HCT116 (cell line): ENCODE data around the gene KREMEN2. TPM values are rescaled to one million over a fixed set of nuclear protein-coding genes. Genes with fewer than 3 reads are reported as not detected.
"Not testable (repeated sequence)": the region's sequence is repeated elsewhere in the genome, so short reads cannot be mapped to it uniquely, and the experiment has no call there.

Source experiments
- ATAC-seq: fragments of 200-7000 bp; cut with Tn5 transposase; 2 replicates; pipeline ENCODE4 v1.9.1; 2020; ENCODE audit warnings: mild to moderate bottlenecking, moderate library complexity
- BruUV-seq: library from RNA; stranded (reverse); fragments of 400-500 nt; replicated peaks from 2 replicates; lab custom pipeline; 2021; lab: Mats Ljungman, UMichigan
- CTCF ChIA-PET: fragments of 300-600 bp; sonication (Branson Sonifier 250); formaldehyde crosslinking; loops from one replicate; lab custom pipeline; 2021; ENCODE audit warnings: antibody characterized with exemption; lab: Charles Lee
- POLR2A ChIA-PET: fragments of 300-600, 350-600 bp; sonication (Branson Sonifier 250); formaldehyde crosslinking; loops from one replicate; lab custom pipeline; 2021; ENCODE audit warnings: antibody characterized with exemption; lab: Charles Lee
- RAD21 ChIA-PET, 2 experiments: fragments of 300-600 bp; sonication (Branson Sonifier 250); formaldehyde crosslinking; loops; one replicate each; lab custom pipeline; 2023; ENCODE audit warnings: low total read pairs in 2 of 2; ENCODE audit not compliant: uncharacterized antibody in 2 of 2, unreplicated experiment in 2 of 2, low non-redundant PET in 1 of 2; lab: Charles Lee
- DNase-seq: peaks from one replicate; pipeline ENCODE4 v3.0.0-alpha.2; 2010; ENCODE audit warnings: low read depth, low spot score
- H2AFZ ChIP-seq: fragments of 200-600 bp; shearing (Covaris generic), sonication (generic); 2 replicates; pipeline ENCODE4 v1.6.1; 2017; ENCODE audit warnings: low read depth, mixed run types, mixed read lengths, antibody characterized with exemption, low read length; ENCODE audit not compliant: poor library complexity, severe bottlenecking
- H3K27ac ChIP-seq: 2 replicates; pipeline ENCODE4 v1.5.1; 2012; ENCODE audit warnings: low read depth, low read length
- H3K27me3 ChIP-seq: fragments of 200-600 bp; sonication (generic); 2 replicates; pipeline ENCODE4 v1.6.1; 2016; ENCODE audit warnings: mixed run types, low read length, mixed read lengths; ENCODE audit not compliant: insufficient read depth
- H3K36me3 ChIP-seq, 2 experiments: fragments of 200-500 bp in 1 of 2; fragments of 200-600 bp in 1 of 2; sonication (Bioruptor generic) in 1 of 2; sonication (generic) in 1 of 2; 2 replicates each; pipeline versions ENCODE4 v1.5.1 to v1.6.1; 2014 to 2016; ENCODE audit warnings: low read length in 2 of 2, inconsistent platforms in 1 of 2, mixed read lengths in 1 of 2, mixed run types in 1 of 2; ENCODE audit not compliant: insufficient read depth in 2 of 2, control insufficient read depth in 1 of 2
- H3K4me1 ChIP-seq, 2 experiments: fragments of 200-600 bp in 1 of 2; sonication (generic) in 1 of 2; 2 replicates each; pipeline versions ENCODE4 v1.5.1 to v1.6.1; 2012 to 2017; ENCODE audit warnings: low read length in 2 of 2, inconsistent platforms in 1 of 2, mild to moderate bottlenecking in 1 of 2, mixed read lengths in 1 of 2, mixed run types in 1 of 2, moderate library complexity in 1 of 2; ENCODE audit not compliant: insufficient read depth in 2 of 2, control insufficient read depth in 1 of 2
- H3K4me2 ChIP-seq: fragments of 200-600 bp; sonication (generic); 2 replicates; pipeline ENCODE4 v1.6.1; 2017; ENCODE audit warnings: mixed run types, low read length, mixed read lengths
- H3K4me3 ChIP-seq, 2 experiments: fragments of 200-600 bp in 1 of 2; sonication (generic) in 1 of 2; replicated peaks in 1 of 2; 2 replicates each; pipeline ENCODE4 v1.5.1; 2011 to 2016; ENCODE audit warnings: low read length in 2 of 2, control low read depth in 1 of 2, low read depth in 1 of 2, mild to moderate bottlenecking in 1 of 2, mixed read lengths in 1 of 2, mixed run types in 1 of 2
- H3K79me2 ChIP-seq: fragments of 200-600 bp; sonication (generic); 2 replicates; pipeline ENCODE4 v1.6.1; 2017; ENCODE audit warnings: mild to moderate bottlenecking, mixed run types, low read length, moderate library complexity, mixed read lengths; ENCODE audit not compliant: insufficient read depth
- H3K9ac ChIP-seq: fragments of 200-600 bp; sonication (generic); 2 replicates; pipeline ENCODE4 v1.6.1; 2016; ENCODE audit warnings: low read length, mixed read lengths
- H3K9me2 ChIP-seq: fragments of 200-600 bp; sonication (generic), shearing (Covaris generic); 2 replicates; pipeline ENCODE4 v1.6.1; 2017; ENCODE audit warnings: mixed run types, mild to moderate bottlenecking, moderate library complexity; ENCODE audit not compliant: insufficient read depth
- H3K9me3 ChIP-seq, 2 experiments: fragments of 200-500 bp in 1 of 2; fragments of 200-600 bp in 1 of 2; sonication (Bioruptor generic) in 1 of 2; sonication (generic) in 1 of 2; 2 replicates each; pipeline ENCODE4 v1.6.1; 2014 to 2017; ENCODE audit warnings: low read length in 2 of 2, mixed read lengths in 2 of 2, inconsistent platforms in 1 of 2, low read depth in 1 of 2, mild to moderate bottlenecking in 1 of 2, mixed run types in 1 of 2, moderate library complexity in 1 of 2; ENCODE audit not compliant: control insufficient read depth in 1 of 2, insufficient read depth in 1 of 2
- H4K20me1 ChIP-seq: fragments of 200-600 bp; sonication (generic), shearing (Covaris generic); 2 replicates; pipeline ENCODE4 v1.6.1; 2017; ENCODE audit warnings: mixed run types, mild to moderate bottlenecking, moderate library complexity; ENCODE audit not compliant: insufficient read depth
- ATF3 ChIP-seq: IDR thresholded peaks from 2 replicates; pipeline ENCODE4 v1.6.1; 2012
- ELF1 ChIP-seq: IDR thresholded peaks from 2 replicates; pipeline ENCODE4 v1.6.1; 2012; ENCODE audit warnings: low read depth, borderline replicate concordance
- JUND ChIP-seq: IDR thresholded peaks from 2 replicates; pipeline ENCODE4 v1.6.1; 2012
- MAX ChIP-seq: IDR thresholded peaks from 2 replicates; pipeline ENCODE4 v1.6.1; 2012
- SIN3A ChIP-seq: IDR thresholded peaks from 2 replicates; pipeline ENCODE4 v1.6.1; 2012; ENCODE audit warnings: low read depth
- SP1 ChIP-seq: IDR thresholded peaks from 2 replicates; pipeline ENCODE4 v1.6.1; 2012; ENCODE audit warnings: low read depth
- ZBTB33 ChIP-seq: IDR thresholded peaks from 2 replicates; pipeline ENCODE4 v1.6.1; 2011; ENCODE audit warnings: mild to moderate bottlenecking, low read length, moderate library complexity; ENCODE audit not compliant: insufficient replicate concordance; ENCODE audit errors: extremely low read depth
- ZNF274 ChIP-seq: fragments of 200-500 bp; sonication (Bioruptor generic); IDR thresholded peaks from 2 replicates; pipeline ENCODE4 v1.6.1; 2014; ENCODE audit warnings: mild to moderate bottlenecking, low read depth, low read length, inconsistent platforms
- intact Hi-C: fragments of 100-400 bp; cut with micrococcal nuclease; formaldehyde crosslinking; loops from 2 replicates; pipeline ENCODE4 v1.10.0; 2022
- total RNA-seq: library from RNA; stranded (reverse); gene quantifications from one replicate; pipeline ENCODE4 v1.2.1, GENCODE V29; 2021; ENCODE audit not compliant: unreplicated experiment
- TF ChIP-seq, protein P1 (sequence below), 3 experiments: fragments of 200-600 bp in 1 of 3; sonication (generic) in 1 of 3; IDR thresholded peaks in 2 of 3; conservative IDR thresholded peaks in 1 of 3; 2 replicates each; pipeline ENCODE4 v1.5.1; 2012 to 2017; ENCODE audit warnings: low read depth in 2 of 3, low read length in 2 of 3, antibody characterized with exemption in 1 of 3, borderline replicate concordance in 1 of 3, control low read depth in 1 of 3, mild to moderate bottlenecking in 1 of 3, mixed read lengths in 1 of 3, mixed run types in 1 of 3, moderate library complexity in 1 of 3; ENCODE audit not compliant: insufficient read depth in 1 of 3

Gene KREMEN2
- total RNA-seq, 1 experiment from 2014 or later: 14.1 TPM

DNA sequence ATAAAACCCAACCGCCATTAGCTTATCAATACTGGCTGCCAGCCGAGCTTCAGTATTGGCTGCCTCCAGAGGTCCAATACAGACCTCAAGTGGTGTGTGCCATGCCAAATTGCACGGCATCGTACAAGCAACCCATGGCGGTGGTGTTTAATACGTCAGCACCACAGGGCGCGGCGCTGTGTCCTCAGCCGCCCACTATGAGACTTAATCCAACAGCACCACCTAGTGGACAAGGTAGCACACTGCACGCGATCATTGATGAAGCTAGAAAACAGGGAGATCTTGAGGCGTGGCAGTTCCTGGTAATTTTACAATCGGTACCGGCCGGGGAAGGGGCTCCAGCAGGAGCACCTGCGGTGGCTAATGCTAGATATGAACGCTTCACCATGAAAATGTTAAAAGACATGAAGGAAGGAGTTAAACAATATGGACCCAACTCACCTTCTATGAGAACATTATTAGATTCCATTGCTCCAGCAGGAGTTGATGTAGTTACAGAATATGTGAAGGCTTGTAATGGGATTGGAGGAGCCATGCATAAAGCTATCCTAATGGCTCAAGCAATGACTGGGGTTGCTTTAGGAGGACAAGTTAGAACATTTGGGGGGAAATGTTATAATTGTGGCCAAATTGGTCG lies 36.9 kb upstream of the KREMEN2 start (continued):
- TF ChIP-seq SP1 (no peak; the same call in 1 of the 2 replicates), ZNF274 (no peak), ATF3 (no peak)

- H4K20me1 ChIP-seq, H3K27ac ChIP-seq, ATAC-seq, H3K36me3 ChIP-seq, RAD21 ChIA-PET, H3K9ac ChIP-seq, BruUV-seq, H3K4me3 ChIP-seq, DNase-seq, H3K79me2 ChIP-seq, intact Hi-C loops, H2AFZ ChIP-seq, H3K9me3 ChIP-seq, H3K4me2 ChIP-seq, H3K27me3 ChIP-seq, H3K9me2 ChIP-seq: not testable (repeated sequence)
- ChIA-PET POLR2A (interaction anchor here (1.1 kb wide), 1 partner anchor 17 kb away, joined by 3 read pairs; the partner anchor contains the start of gene FLYWCH1), CTCF (interaction anchor here (1.1 kb wide), 1 partner anchor 54 kb away, joined by 5 read pairs; no protein-coding TSS in a partner anchor)
- H3K4me1 ChIP-seq: peaks cover 0 to 11% of the 10 kb centered on the region in 2 experiments; a peak in 3 of 4 replicates
Observed at GRCh38 chr16:2928151-2928550, 35.9 kb upstream of the KREMEN2 start.

GRCh38 chr16:2928796-2929195 lies 35.3 kb upstream of the KREMEN2 start:
- H3K27me3 ChIP-seq: no peaks in the 10 kb centered on the region
- ChIA-PET POLR2A (no interaction called here), CTCF (no interaction called here), RAD21 (no interaction called here)
- no peaks in the 10 kb centered on the region for H3K36me3 ChIP-seq
- no peaks in the 10 kb centered on the region for H3K9me2 ChIP-seq
- H3K4me2 ChIP-seq: no peak overlapping the region
- peaks cover 8% of the 10 kb centered on the region; the same call in 1 of the 2 replicates for H3K79me2 ChIP-seq
- H3K9me3 ChIP-seq: no peaks in the 10 kb centered on the region
- H4K20me1 ChIP-seq: no peaks in the 10 kb centered on the region
- intact Hi-C loops: no loop called here
- H3K4me3 ChIP-seq: no peak overlapping the region
- no peak overlapping the region for H3K27ac ChIP-seq
- ATAC-seq (no peak), DNase-seq (no peak)
- TF ChIP-seq ZBTB33: no peak
- TF ChIP-seq JUND: no peak
- no peak for TF ChIP-seq MAX
- TF ChIP-seq, protein P1, sequence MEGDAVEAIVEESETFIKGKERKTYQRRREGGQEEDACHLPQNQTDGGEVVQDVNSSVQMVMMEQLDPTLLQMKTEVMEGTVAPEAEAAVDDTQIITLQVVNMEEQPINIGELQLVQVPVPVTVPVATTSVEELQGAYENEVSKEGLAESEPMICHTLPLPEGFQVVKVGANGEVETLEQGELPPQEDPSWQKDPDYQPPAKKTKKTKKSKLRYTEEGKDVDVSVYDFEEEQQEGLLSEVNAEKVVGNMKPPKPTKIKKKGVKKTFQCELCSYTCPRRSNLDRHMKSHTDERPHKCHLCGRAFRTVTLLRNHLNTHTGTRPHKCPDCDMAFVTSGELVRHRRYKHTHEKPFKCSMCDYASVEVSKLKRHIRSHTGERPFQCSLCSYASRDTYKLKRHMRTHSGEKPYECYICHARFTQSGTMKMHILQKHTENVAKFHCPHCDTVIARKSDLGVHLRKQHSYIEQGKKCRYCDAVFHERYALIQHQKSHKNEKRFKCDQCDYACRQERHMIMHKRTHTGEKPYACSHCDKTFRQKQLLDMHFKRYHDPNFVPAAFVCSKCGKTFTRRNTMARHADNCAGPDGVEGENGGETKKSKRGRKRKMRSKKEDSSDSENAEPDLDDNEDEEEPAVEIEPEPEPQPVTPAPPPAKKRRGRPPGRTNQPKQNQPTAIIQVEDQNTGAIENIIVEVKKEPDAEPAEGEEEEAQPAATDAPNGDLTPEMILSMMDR (IDR thresholded peaks at IDR 0.05 in 2 of 3, conservative IDR thresholded peaks at IDR 0.05 in 1 of 3; ENCODE audit: borderline replicate concordance in 1 of 3, insufficient read depth in 1 of 3, low read depth in 2 of 3, low read length in 2 of 3): no peak
- TF ChIP-seq ELF1: no peak
- TF ChIP-seq ATF3: no peak
- TF ChIP-seq SIN3A: no peak
- H2AFZ ChIP-seq: no peak overlapping the region
- no TSS peak for BruUV-seq
- peaks cover 0 to 11% of the 10 kb centered on the region in 2 experiments; a peak in 3 of 4 replicates for H3K4me1 ChIP-seq
- H3K9ac ChIP-seq: no peak overlapping the region
